ENCODE measurements around the gene FAP. TPM values are rescaled to one million over a fixed set of nuclear protein-coding genes. Genes with fewer than 3 reads are reported as not detected.

The FAP gene
- total and polyA plus RNA-seq, 2 of the 4 experiments (the other 2 are of a cell fraction), result 71.0 to 95.0 TPM

DNA sequence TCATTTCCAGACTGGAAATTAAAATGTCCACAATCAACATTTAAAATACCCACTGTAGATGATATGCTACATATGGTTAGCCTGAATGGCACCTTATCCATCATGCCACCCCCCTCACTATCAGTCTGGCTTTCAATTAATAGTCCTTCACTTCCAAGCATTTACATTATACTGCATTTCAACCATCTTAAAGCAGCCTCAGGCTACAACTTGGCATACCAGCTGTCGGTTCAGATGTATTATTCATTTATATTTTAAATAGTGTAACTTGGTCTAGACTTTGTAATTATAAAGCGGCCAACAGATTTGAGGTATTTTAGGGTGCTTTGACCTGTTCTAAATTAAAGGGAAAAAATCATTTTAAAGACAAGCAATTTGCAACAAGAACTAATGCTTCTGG lies 93.8 kb downstream of the FAP start:
- in situ Hi-C loops (cut with MboI; ENCODE audit: low sequenced_read_pairs), result no loop called here
- Histone ChIP-seq H3K27me3 (ENCODE audit: control insufficient read depth, insufficient read depth, low read length) (no peaks in the 10 kb centered on the region), H3K56ac (ENCODE audit: extremely low read depth, insufficient read depth, low read length) (no peak overlapping the region), H3K9me3 (ENCODE audit: control insufficient read depth, insufficient read depth, low read length) (no peaks in the 10 kb centered on the region), H2BK15ac (ENCODE audit: low read depth, low read length) (no peak overlapping the region), H3K4me3 (ENCODE audit: insufficient read depth, low read depth, low read length) (no peak overlapping the region), H4K91ac (ENCODE audit: insufficient read depth, low read depth, low read length) (no peak overlapping the region), H4K20me1 (ENCODE audit: insufficient read depth, low read length) (no peaks in the 10 kb centered on the region), H3K23ac (ENCODE audit: low read depth, low read length) (no peak overlapping the region), H2AK5ac (ENCODE audit: low read depth, low read length) (no peak overlapping the region), H3K4ac (ENCODE audit: low read depth, low read length) (no peak overlapping the region), H3K4me2 (ENCODE audit: low read depth, low read length) (no peak overlapping the region), H3K14ac (replicated peaks; ENCODE audit: low read depth, low read length) (no peak overlapping the region), H3K9me1 (ENCODE audit: insufficient read depth, low read length) (peaks cover 2% of the 10 kb centered on the region; the same call in 1 of the 2 replicates), H3K36me3 (ENCODE audit: control insufficient read depth, insufficient read depth, low read length) (no peaks in the 10 kb centered on the region), H2AK9ac (replicated peaks; ENCODE audit: low read depth, low read length, poor library complexity) (no peak overlapping the region), H3K9ac (ENCODE audit: low read depth, low read length) (no peak overlapping the region), H3K79me1 (ENCODE audit: low read depth in 1 of 2, low read length in 2 of 2) (no peaks in the 10 kb centered on the region), H3K27ac (ENCODE audit: insufficient read depth, low read length) (no peak overlapping the region), H2AFZ (replicated peaks; ENCODE audit: low read length, poor library complexity) (no peak overlapping the region), H4K8ac (ENCODE audit: low read depth in 2 of 2, low read length in 2 of 2) (no peak overlapping the region), H2BK20ac (ENCODE audit: low read depth, low read length) (no peak overlapping the region), H3K4me1 (ENCODE audit: control insufficient read depth, insufficient read depth, low read length) (peaks cover 5% of the 10 kb centered on the region; the same call in 1 of the 2 replicates), H4K5ac (ENCODE audit: low read depth, low read length) (no peak overlapping the region), H2BK5ac (ENCODE audit: low read depth, low read length, poor library complexity, severe bottlenecking) (no peak overlapping the region), H2BK120ac (ENCODE audit: low read depth, low read length) (no peak overlapping the region), H3K18ac (ENCODE audit: low read depth, low read length) (no peak overlapping the region)
- ChIA-PET POLR2A (ENCODE audit: unreplicated experiment) (no interaction called here), CTCF (interaction anchor here (1.3 kb wide), 1 partner anchor 149 kb away, joined by 5 read pairs; no protein-coding TSS in a partner anchor)
- ATAC-seq (ENCODE audit: low read depth), result no peak
- no CpG with 5 or more reads among the region's 2 CpGs for WGBS, 2 experiments (ENCODE audit: extremely low coverage in 2 of 2, insufficient read length in 1 of 2)
- intact Hi-C loops (cut with micrococcal nuclease), result no loop called here
- BruUV-seq (replicated peaks), result no TSS peak
- dilution Hi-C loops (cut with HindIII; ENCODE audit: low sequenced_read_pairs, unreplicated experiment), result no loop called here
- TF ChIP-seq MAZ (IDR thresholded peaks at IDR 0.05; ENCODE audit: borderline replicate concordance, low read depth, low read length) (no peak), BHLHE40 (IDR thresholded peaks at IDR 0.05; ENCODE audit: low read depth, low read length) (no peak)
- TF ChIP-seq, protein P1, sequence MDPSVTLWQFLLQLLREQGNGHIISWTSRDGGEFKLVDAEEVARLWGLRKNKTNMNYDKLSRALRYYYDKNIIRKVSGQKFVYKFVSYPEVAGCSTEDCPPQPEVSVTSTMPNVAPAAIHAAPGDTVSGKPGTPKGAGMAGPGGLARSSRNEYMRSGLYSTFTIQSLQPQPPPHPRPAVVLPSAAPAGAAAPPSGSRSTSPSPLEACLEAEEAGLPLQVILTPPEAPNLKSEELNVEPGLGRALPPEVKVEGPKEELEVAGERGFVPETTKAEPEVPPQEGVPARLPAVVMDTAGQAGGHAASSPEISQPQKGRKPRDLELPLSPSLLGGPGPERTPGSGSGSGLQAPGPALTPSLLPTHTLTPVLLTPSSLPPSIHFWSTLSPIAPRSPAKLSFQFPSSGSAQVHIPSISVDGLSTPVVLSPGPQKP (IDR thresholded peaks at IDR 0.05; ENCODE audit: borderline replicate concordance, low read depth, low read length), result no peak
- DNase-seq, result no peak

Data from IMR-90 (cell line).